Adrenal gland (tissue), 12 donors: ENCODE measurements around the gene NTRK1. TPM values are rescaled to one million over a fixed set of nuclear protein-coding genes. Genes with fewer than 3 reads are reported as not detected.

ENCODE experiments used
- DNase-seq, 7 donors: peaks; one replicate each; pipeline ENCODE4 v3.0.0-alpha.2; 2019 to 2020
- H3K27ac ChIP-seq, 5 donors: fragments of 200-600 bp; sonication (generic) in 4 of 5; 1 replicate in 3 of 5; 2 replicates in 2 of 5; pipeline versions ENCODE4 v1.5.1 to v1.8.0; 2016 to 2020; ENCODE audit warnings: mild to moderate bottlenecking in 1 of 5
- H3K27me3 ChIP-seq: fragments of 200-600 bp; 2 replicates; pipeline ENCODE4 v1.8.0; 2021
- H3K36me3 ChIP-seq, 2 donors: fragments of 200-600 bp; replicated peaks in 1 of 2; 1 replicate in 1 of 2; 2 replicates in 1 of 2; pipeline versions ENCODE4 v1.5.1 to v1.8.0; 2018 to 2022
- H3K4me1 ChIP-seq, 2 donors: fragments of 200-600 bp; replicated peaks in 1 of 2; 1 replicate in 1 of 2; 2 replicates in 1 of 2; pipeline versions ENCODE4 v1.5.1 to v1.8.0; 2018 to 2021
- H3K4me3 ChIP-seq, 4 donors: fragments of 200-600 bp; sonication (generic) in 3 of 4; one replicate each; pipeline ENCODE4 v1.5.1; 2016 to 2018
- H3K9me3 ChIP-seq, 3 donors: fragments of 200-600 bp; sonication (generic) in 1 of 3; replicated peaks in 1 of 3; 1 replicate in 2 of 3; 2 replicates in 1 of 3; pipeline versions ENCODE4 v1.5.1 to v1.8.0; 2016 to 2021
- CTCF ChIP-seq, 6 experiments: fragments of 450-650 bp in 4 of 6; fragments of 200-600 bp in 2 of 6; sonication (generic) in 1 of 6; IDR thresholded peaks; 1 replicate in 5 of 6; 2 replicates in 1 of 6; pipeline versions ENCODE4 v1.5.1 to v1.8.0; 2016 to 2021; ENCODE audit warnings: antibody characterized with exemption in 6 of 6, mild to moderate bottlenecking in 2 of 6, moderate library complexity in 1 of 6
- POLR2A ChIP-seq, 2 donors: fragments of 450-650 bp; IDR thresholded peaks; one replicate each; pipeline ENCODE4 v1.6.1; 2017; ENCODE audit warnings: antibody characterized with exemption in 2 of 2, mild to moderate bottlenecking in 2 of 2, moderate library complexity in 1 of 2
- WGBS, 4 donors: extraction: QIAGEN DNeasy Blood & Tissue Kit in 2 of 4; methylation state at CpG; one replicate each; pipeline versions ENCODE4 v1.1.5 to v1.1.7; 2013 to 2017; 5-methylcytosine and 5-hydroxymethylcytosine counted together
- intact Hi-C, 2 donors: fragments of 100-400 bp; cut with DNase I; formaldehyde crosslinking; loops; one replicate each; pipeline versions ENCODE4 v1.14.1 to v1.15.0; 2022 to 2023
- polyA plus RNA-seq, 3 donors: library from polyadenylated mRNA; stranded (reverse); fragments of 200-250 nt in 2 of 3; fragments of 350-450 nt in 1 of 3; fragmentation: Illumina TruSeq in 1 of 3; extraction: RNeasy Lipid Tissue Mini Kit (QIAGEN cat#74804) in 1 of 3; gene quantifications; one replicate each; pipeline ENCODE4 v1.2.3, GENCODE V29; 2013 to 2014
- total RNA-seq, 9 donors: library from RNA; depleted of rRNA in 4 of 9; stranded (reverse); fragments of >200 nt in 4 of 9; fragments of 120-200 nt in 1 of 9; fragmentation: NEBNext Ultra II Directional in 1 of 9; extraction: Animal tissue kit (Norgen Biotek cat#: 25700) in 1 of 9; gene quantifications; one replicate each; pipeline versions ENCODE4 v1.1.0 to v1.2.4, GENCODE V29; 2013 to 2023
- donor health status: healthy with polysubstance abuse.
- donor health status: Bipolar disorder and iron deficiency.
- donor health status: DM: yes; HTN: yes; CAD: no.
- donor health status: DM: no; HTN: no; CAD: no.
- donor health status: DM: no; HTN: no; CAD: no.
- donor health status: DM: yes; HTN: yes; CAD: no.

Gene NTRK1
- total and polyA plus RNA-seq, 12 donors, result 0.26 to 22.6 (median 5.7) TPM; not detected in 1

- Histone ChIP-seq H3K4me1 (peaks cover 7 to 16% of the 10 kb centered on the region in 2 donors), H3K9me3 (no peaks in the 10 kb centered on the region), H3K27ac (no peak overlapping the region), H3K4me3 (no peak overlapping the region), H3K36me3 (no peaks in the 10 kb centered on the region), H3K27me3 (peaks cover 10% of the 10 kb centered on the region)
- intact Hi-C loops, result no loop called here
- no peak for DNase-seq
- WGBS, 4 donors, result 96 to 100% (median 97%) methylated on average over 17 to 19 of the region's 19 CpGs
- no peak for TF ChIP-seq CTCF (IDR thresholded peaks at IDR 0.05)
- TF ChIP-seq POLR2A (IDR thresholded peaks at IDR 0.05), result no peak
Observed at GRCh38 chr1:156853761-156854160, 6.9 kb upstream of the NTRK1 start.

- 51 to 69% (median 67%) methylated on average over 3 of the region's 3 CpGs for WGBS, 4 donors
- no peak for DNase-seq
- intact Hi-C loops, result no loop called here
- Histone ChIP-seq H3K9me3 (no peaks in the 10 kb centered on the region), H3K27ac (no peak overlapping the region), H3K36me3 (no peaks in the 10 kb centered on the region), H3K4me3 (no peak overlapping the region), H3K4me1 (peaks cover 14 to 23% of the 10 kb centered on the region in 2 donors), H3K27me3 (peaks cover 12% of the 10 kb centered on the region)
- TF ChIP-seq CTCF (IDR thresholded peaks at IDR 0.05) (no peak), POLR2A (IDR thresholded peaks at IDR 0.05) (no peak)
Observed at GRCh38 chr1:156854634-156855033, 6.0 kb upstream of the NTRK1 start.

- TF ChIP-seq POLR2A (IDR thresholded peaks at IDR 0.05), result no peak
- TF ChIP-seq CTCF (IDR thresholded peaks at IDR 0.05), result no peak
- Histone ChIP-seq H3K4me1 (peaks cover 20 to 39% of the 10 kb centered on the region in 2 donors), H3K27me3 (peaks cover 28% of the 10 kb centered on the region), H3K27ac (no peak overlapping the region), H3K9me3 (no peaks in the 10 kb centered on the region), H3K4me3 (no peak overlapping the region), H3K36me3 (no peaks in the 10 kb centered on the region)
- 68 to 81% (median 80%) methylated on average over 3 of the region's 3 CpGs for WGBS, 4 donors
- intact Hi-C loops, result no loop called here
- DNase-seq, result no peak
Observed at GRCh38 chr1:156856282-156856785, 4.3 kb upstream of the NTRK1 start.

GRCh38 chr1:156857532-156857931, 3.1 kb upstream of the NTRK1 start:
- 38 to 57% (median 53%) methylated on average over 2 to 3 of the region's 3 CpGs for WGBS, 4 donors
- Histone ChIP-seq H3K9me3 (no peaks in the 10 kb centered on the region), H3K4me1 (peaks cover 14 to 31% of the 10 kb centered on the region in 2 donors), H3K27ac (no peak overlapping the region), H3K27me3 (peaks cover 34% of the 10 kb centered on the region), H3K4me3 (no peak overlapping the region), H3K36me3 (no peaks in the 10 kb centered on the region)
- no peak for DNase-seq
- no peak for TF ChIP-seq CTCF (IDR thresholded peaks at IDR 0.05)
- TF ChIP-seq POLR2A (IDR thresholded peaks at IDR 0.05), result no peak
- intact Hi-C loops, result no loop called here
